Bronchial epithelial cell (primary cell): ENCODE results near the gene MDM2. TPM values are rescaled to one million over a fixed set of nuclear protein-coding genes. Genes with fewer than 3 reads are reported as not detected.

Source experiments
- DNase-seq: peaks from one replicate; pipeline ENCODE4 v3.0.0-alpha.2; 2010; ENCODE audit warnings: low read depth
- FAIRE-seq: peaks from 2 replicates; lab custom pipeline; 2011; peaks lifted over from hg19 to GRCh38; lab: Jason Lieb, UNC
- H3K27me3 ChIP-seq: 2 replicates; pipeline ENCODE4 v1.5.1; 2011; ENCODE audit warnings: low read length; ENCODE audit not compliant: control insufficient read depth, insufficient read depth
- H3K36me3 ChIP-seq: 2 replicates; pipeline ENCODE4 v1.5.1; 2011; ENCODE audit warnings: low read length; ENCODE audit not compliant: control insufficient read depth, insufficient read depth
- H3K4me3 ChIP-seq: 2 replicates; pipeline ENCODE4 v1.5.1; 2011; ENCODE audit warnings: mild to moderate bottlenecking, low read depth, low read length, control low read depth
- CTCF ChIP-seq: IDR thresholded peaks from 2 replicates; pipeline ENCODE4 v1.5.1; 2011; ENCODE audit warnings: mild to moderate bottlenecking, moderate library complexity, low read length, control low read depth, inconsistent platforms; ENCODE audit not compliant: insufficient read depth, severe bottlenecking
- total RNA-seq: library from RNA; depleted of rRNA; stranded (reverse); fragments of >200 nt; gene quantifications from 2 replicates; pipeline ENCODE4 v1.2.1, GENCODE V29; 2014

MDM2 gene
- total RNA-seq, 1 donor from 2014 or later: 116 TPM

- no peak for FAIRE-seq
- no peak for DNase-seq
- Histone ChIP-seq H3K36me3 (no peaks in the 10 kb centered on the region), H3K27me3 (no peaks in the 10 kb centered on the region), H3K4me3 (no peak overlapping the region)
- no peak for TF ChIP-seq CTCF
These were observed 21.0 kb upstream of the MDM2 start for GRCh38 chr12:68786929-68787328.

- no peak for TF ChIP-seq CTCF
- FAIRE-seq (no peak), DNase-seq (no peak)
- no peaks in the 10 kb centered on the region for H3K27me3 ChIP-seq
- H3K4me3 ChIP-seq: no peak overlapping the region
- no peaks in the 10 kb centered on the region for H3K36me3 ChIP-seq
These were observed 19.3 kb upstream of the MDM2 start for GRCh38 chr12:68788554-68789143.

GRCh38 chr12:68789144-68789878 is 18.7 kb upstream of the MDM2 start:
- no peak overlapping the region for H3K4me3 ChIP-seq
- FAIRE-seq: no peak
- no peak for TF ChIP-seq CTCF
- no peak for DNase-seq
- no peaks in the 10 kb centered on the region for H3K27me3 ChIP-seq
- no peaks in the 10 kb centered on the region for H3K36me3 ChIP-seq

GRCh38 chr12:68790081-68790951 is 17.7 kb upstream of the MDM2 start:
- no peak overlapping the region for H3K4me3 ChIP-seq
- no peaks in the 10 kb centered on the region for H3K27me3 ChIP-seq
- no peaks in the 10 kb centered on the region for H3K36me3 ChIP-seq
- no peak for TF ChIP-seq CTCF
- no peak for FAIRE-seq
- DNase-seq: no peak

- H3K27me3 ChIP-seq: no peaks in the 10 kb centered on the region
- no peak overlapping the region for H3K4me3 ChIP-seq
- TF ChIP-seq CTCF: no peak
- H3K36me3 ChIP-seq: no peaks in the 10 kb centered on the region
- DNase-seq (no peak), FAIRE-seq (no peak)
These were observed 17.1 kb upstream of the MDM2 start for GRCh38 chr12:68790952-68791234.
